Measurements from ENCODE around the gene HDGF. TPM values are rescaled to one million over a fixed set of nuclear protein-coding genes. Genes with fewer than 3 reads are reported as not detected.

The HDGF gene
- total RNA-seq, 1 donor from 2014 or later = 61.6 TPM

GRCh38 chr1:156693848-156694689 is 57.4 kb downstream of the HDGF start:
- Histone ChIP-seq H3K36me3 (ENCODE audit: control insufficient read depth in 3 of 3, insufficient read depth in 3 of 3, low read length in 3 of 3) (no peaks in the 10 kb centered on the region), H3K9me3 (ENCODE audit: control insufficient read depth in 3 of 3, low read length in 3 of 3) (no peaks in the 10 kb centered on the region), H3K9ac (ENCODE audit: low read depth in 1 of 3, low read length in 3 of 3) (no peak overlapping the region), H3K27ac (ENCODE audit: low read depth, low read length) (no peak overlapping the region), H3K4me1 (ENCODE audit: control insufficient read depth in 3 of 3, insufficient read depth in 3 of 3, low read length in 3 of 3) (peaks cover 13 to 33% (median 20%) of the 10 kb centered on the region in 3 donors), H3K4me3 (ENCODE audit: low read length in 3 of 3) (no peak overlapping the region), H3K27me3 (ENCODE audit: control insufficient read depth in 3 of 3, insufficient read depth in 3 of 3, low read length in 3 of 3) (peaks cover 8 to 24% (median 21%) of the 10 kb centered on the region in 3 donors)

DNA sequence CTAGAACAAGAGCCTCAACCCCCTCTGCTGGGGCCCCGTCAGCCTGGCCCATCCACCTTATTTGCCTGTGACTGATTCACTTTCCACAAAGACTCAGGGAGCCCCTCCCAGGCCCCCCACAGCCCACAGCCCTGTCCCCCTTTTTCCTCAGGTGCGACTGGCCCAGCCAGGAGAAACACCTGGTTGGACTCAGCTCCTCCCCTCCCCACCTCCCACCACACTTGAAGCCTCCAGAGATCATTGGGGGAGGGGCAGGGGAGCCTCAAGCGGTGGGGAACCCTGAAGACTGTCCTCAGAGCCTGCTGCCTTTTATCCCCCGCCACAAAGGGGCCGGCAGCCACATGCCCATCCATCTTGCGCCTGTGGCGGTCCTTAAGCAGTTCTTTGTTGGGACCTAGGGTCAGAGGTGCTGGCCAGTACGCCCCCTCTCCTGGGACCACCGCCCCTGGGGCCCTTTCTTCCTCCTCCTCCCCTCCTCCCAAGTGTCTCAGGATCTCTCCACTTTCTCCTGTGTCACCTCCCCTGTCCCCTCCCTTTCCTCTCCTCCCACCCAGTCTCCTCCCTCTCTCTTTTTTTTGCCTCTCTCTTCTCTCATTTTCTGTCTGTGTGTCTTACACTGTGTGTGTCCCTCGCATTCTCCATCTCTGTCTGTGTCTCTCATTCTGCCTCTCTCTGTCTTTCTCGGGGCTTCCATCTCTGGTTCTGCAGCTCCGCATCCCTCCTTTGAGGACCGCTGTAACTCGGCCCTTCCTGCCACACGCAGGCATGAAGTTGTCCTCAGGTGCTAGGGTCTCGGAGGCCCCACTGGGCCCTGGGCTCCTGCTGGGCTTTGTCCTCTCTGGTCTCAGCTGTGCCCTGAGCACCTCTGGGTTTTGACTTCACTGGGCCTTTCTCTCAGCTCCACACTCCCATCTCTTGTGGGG is 58.3 kb downstream of the HDGF start:
- H3K27me3 ChIP-seq (ENCODE audit: control insufficient read depth in 3 of 3, insufficient read depth in 3 of 3, low read length in 3 of 3) = peaks cover 8 to 22% (median 21%) of the 10 kb centered on the region in 3 donors
- no peak overlapping the region for H3K27ac ChIP-seq (ENCODE audit: low read depth, low read length)
- H3K9me3 ChIP-seq (ENCODE audit: control insufficient read depth in 3 of 3, low read length in 3 of 3) = no peaks in the 10 kb centered on the region
- peaks cover 17 to 35% (median 22%) of the 10 kb centered on the region in 3 donors for H3K4me1 ChIP-seq (ENCODE audit: control insufficient read depth in 3 of 3, insufficient read depth in 3 of 3, low read length in 3 of 3)
- no peaks in the 10 kb centered on the region for H3K36me3 ChIP-seq (ENCODE audit: control insufficient read depth in 3 of 3, insufficient read depth in 3 of 3, low read length in 3 of 3)
- H3K4me3 ChIP-seq (ENCODE audit: low read length in 3 of 3) = no peak overlapping the region
- no peak overlapping the region for H3K9ac ChIP-seq (ENCODE audit: low read depth in 1 of 3, low read length in 3 of 3)

DNA sequence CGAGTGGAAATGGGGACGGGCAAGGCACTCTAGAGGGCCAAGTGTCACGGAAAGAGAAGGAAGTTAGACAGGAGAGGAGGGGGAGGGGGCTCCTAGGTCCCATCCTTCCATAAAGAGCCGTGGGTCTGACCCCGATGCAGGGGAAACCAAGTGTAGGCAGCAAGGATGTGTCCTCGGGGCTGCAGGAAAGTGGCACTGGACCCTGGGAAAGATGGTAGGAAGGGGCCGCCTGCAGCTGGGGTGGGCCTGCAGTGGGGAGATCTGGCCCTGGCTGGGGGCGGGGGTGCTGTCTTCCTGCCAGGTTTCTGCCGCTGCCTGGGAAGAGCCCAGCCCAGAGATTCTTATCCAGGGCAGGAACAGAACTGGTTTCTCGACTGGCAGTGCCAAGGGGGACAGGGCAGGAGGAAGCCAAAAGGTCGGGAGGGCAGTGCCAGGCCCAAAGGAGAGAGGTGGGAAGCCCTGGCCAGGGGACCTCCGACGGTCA is 59.0 kb downstream of the HDGF start:
- Histone ChIP-seq H3K27ac (ENCODE audit: low read depth, low read length) (no peak overlapping the region), H3K9me3 (ENCODE audit: control insufficient read depth in 3 of 3, low read length in 3 of 3) (no peaks in the 10 kb centered on the region), H3K4me3 (ENCODE audit: low read length in 3 of 3) (no peak overlapping the region), H3K4me1 (ENCODE audit: control insufficient read depth in 3 of 3, insufficient read depth in 3 of 3, low read length in 3 of 3) (peaks cover 17 to 35% (median 22%) of the 10 kb centered on the region in 3 donors), H3K27me3 (ENCODE audit: control insufficient read depth in 3 of 3, insufficient read depth in 3 of 3, low read length in 3 of 3) (peaks cover 8 to 22% (median 21%) of the 10 kb centered on the region in 3 donors), H3K9ac (ENCODE audit: low read depth in 1 of 3, low read length in 3 of 3) (no peak overlapping the region), H3K36me3 (ENCODE audit: control insufficient read depth in 3 of 3, insufficient read depth in 3 of 3, low read length in 3 of 3) (no peaks in the 10 kb centered on the region)

Other genes with a start within 250 kb of the HDGF start
- 3.7 TPM for gene IQGAP3, start 179.1 kb downstream of the HDGF start, total RNA-seq
- not detected for gene TTC24, start 172.0 kb downstream of the HDGF start, total RNA-seq
- 27.1 TPM for gene NAXE, start 159.9 kb downstream of the HDGF start, total RNA-seq
- gene GPATCH4, start 150.2 kb downstream of the HDGF start, total RNA-seq = 10.4 TPM
- gene HAPLN2, start 132.3 kb downstream of the HDGF start, total RNA-seq = 0.52 TPM
- gene BCAN, start 109.6 kb downstream of the HDGF start, total RNA-seq = under 0.01 TPM
- 494 TPM for gene NES, start 74.3 kb downstream of the HDGF start, total RNA-seq
- 57.4 TPM for gene CRABP2, start 46.1 kb downstream of the HDGF start, total RNA-seq
- 4.2 TPM for gene METTL25B, start 23.2 kb downstream of the HDGF start, total RNA-seq
- 5.2 TPM for gene ISG20L2, start 22.9 kb downstream of the HDGF start, total RNA-seq
- 36.5 TPM for gene MRPL24, start 10.6 kb downstream of the HDGF start, total RNA-seq
- 9.9 TPM for gene PRCC, start 15.9 kb upstream of the HDGF start, total RNA-seq
- not detected for gene SH2D2A, start 65.2 kb upstream of the HDGF start, total RNA-seq
- 0.52 TPM for gene INSRR, start 107.4 kb upstream of the HDGF start, total RNA-seq
- 0.52 TPM for gene NTRK1, start 109.2 kb upstream of the HDGF start, total RNA-seq
- 4.7 TPM for gene PEAR1, start 142.0 kb upstream of the HDGF start, total RNA-seq
- gene LRRC71, start 169.0 kb upstream of the HDGF start, total RNA-seq = not detected

All from skeletal muscle tissue (tissue), 4 donors.